Measurements from ENCODE around the gene PTCHD1.

Gene PTCHD1

DNA sequence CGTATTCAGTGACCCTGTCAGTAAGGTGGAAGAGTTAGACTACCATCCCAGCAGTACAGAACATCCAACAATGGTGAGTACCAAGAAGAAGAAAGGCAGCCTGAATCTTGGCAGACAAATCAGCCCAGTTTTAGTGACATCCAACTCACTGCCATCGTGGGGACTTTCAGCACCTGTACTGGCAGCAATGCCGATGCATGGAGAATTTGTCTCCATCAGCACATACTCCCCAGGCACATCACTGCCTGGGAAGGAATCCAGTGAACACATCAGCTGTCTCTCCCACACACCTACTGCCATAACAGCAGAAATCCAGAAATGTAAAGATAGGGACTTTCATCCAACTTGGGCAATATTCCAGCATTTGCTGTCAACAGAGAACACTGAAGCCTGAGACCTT is 29.8 kb downstream of the PTCHD1 start:
- no peak for DNase-seq

DNA sequence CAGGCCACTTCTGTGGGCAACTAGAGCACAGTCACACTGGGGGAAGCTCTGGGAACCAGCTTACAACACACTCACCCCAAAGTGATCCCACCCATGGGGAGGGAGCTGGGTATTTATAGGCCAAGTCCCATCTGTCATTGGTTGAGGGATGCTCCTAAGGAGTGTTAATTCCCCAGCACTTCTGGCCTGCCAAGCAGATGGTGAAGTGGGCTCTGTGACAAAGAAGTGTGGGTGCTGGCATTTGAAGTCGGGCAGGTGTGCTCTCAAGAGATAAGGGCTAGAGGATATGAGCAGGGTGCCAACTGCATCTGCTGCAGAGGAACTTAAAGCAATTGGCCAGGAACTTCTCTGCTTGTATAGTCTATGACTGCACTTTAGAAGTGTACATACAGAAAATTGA is 30.9 kb downstream of the PTCHD1 start:
- DNase-seq, result no peak

DNA sequence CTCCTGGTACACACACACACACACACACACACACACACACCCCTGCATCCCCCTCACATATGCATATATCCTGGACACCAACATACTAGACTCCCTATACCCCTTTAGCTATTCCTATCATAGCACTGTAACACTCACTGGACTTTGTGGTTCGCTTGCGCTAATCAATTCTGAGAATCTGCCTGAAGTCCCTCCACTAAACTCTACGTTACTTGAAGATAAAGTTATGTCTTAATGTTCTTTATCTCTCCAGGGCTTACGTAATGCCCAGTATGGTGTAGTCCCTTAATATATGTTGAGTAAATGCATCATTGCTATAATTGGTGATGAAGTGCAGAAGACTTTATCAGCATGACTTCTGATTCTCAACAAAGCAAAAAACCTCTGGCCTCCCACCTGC is 32.3 kb downstream of the PTCHD1 start:
- DNase-seq, result no peak

GRCh38 chrX:23369027-23369426 is 34.4 kb downstream of the PTCHD1 start:
- no peak for DNase-seq

GRCh38 chrX:23372220-23372902 is 37.7 kb downstream of the PTCHD1 start:
- no peak for DNase-seq

DNA sequence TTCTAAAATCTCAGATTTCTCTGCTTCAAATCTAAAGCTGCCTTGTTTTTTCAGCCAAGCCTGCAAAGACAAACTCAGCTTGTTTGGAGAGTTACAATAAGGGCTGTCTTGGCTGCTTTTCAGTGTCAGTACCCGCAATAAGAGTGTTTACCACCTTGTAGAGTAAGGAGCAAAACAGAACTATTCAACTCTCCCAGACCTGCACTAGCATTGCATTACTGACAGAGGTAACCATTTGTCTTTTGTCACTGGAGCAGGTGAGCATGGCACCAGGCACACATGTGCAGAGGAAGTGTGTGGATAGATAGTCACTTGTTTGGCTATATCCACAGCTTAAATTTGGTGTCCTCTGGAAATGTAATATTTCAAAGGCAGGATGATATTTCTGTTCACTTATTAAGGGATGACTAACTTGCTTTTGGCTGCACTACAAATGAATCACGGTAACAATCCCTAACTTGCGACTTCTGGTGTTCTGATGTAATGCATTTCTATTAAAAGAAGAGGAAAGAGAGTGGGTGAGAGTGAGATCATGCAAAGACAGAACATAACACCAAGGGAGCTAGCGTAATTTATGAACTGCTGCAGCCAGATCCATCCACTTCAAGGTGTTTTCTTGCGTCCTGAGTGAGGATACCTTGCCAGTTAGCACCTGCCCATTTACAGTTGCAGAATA is 38.6 kb downstream of the PTCHD1 start:
- DNase-seq, result no peak

- DNase-seq, result no peak
Observed at GRCh38 chrX:23374291-23374690, 39.6 kb downstream of the PTCHD1 start.

- DNase-seq, result no peak
Observed at GRCh38 chrX:23376581-23376980, 41.9 kb downstream of the PTCHD1 start.

GRCh38 chrX:23380581-23380980 is 45.9 kb downstream of the PTCHD1 start:
- DNase-seq, result no peak

DNA sequence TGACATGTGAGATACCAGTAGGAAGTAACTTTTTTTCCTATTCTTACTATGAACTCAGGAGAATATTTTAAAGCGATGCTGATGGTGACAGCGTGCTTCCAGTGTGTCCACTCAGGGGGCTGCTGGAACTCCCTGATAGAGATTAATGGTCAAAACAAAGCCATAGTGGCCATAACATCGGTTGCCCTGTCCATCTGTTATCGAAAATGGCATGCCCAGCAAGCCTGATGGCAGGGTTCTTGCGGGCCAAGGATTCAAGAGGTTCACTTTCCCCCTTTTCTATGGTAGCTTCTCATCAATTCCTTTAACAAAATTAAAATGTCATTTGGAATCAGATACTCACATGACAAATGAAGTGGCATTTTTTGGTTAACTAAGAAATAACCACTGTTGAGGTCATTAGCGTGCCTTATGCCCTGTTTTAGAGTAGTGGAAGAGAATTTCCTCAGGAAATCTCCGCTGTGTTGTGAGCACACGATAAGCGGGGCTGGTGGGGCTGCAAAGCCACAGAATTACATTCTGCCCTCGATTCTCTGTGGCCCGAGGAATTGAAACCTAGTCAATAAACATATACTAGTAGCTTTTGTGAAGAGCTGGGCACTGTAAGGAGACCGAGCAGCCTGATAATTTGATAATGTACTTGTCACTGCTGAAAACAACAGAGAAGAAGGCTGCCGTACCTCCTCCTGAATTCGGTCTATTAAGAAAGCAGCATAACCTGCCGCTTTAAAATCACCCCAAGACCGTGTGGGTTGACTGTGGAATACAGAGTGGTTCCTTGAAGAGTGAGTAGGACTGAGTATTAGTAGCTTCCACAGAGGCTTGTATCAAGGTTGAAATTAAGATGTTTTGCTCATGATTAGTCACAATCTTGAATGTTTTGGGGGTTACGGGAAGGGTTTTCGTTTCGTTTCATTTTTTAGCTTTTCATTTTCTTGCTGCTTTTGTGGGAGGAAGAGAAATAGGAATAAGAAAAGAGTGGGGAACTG is 46.7 kb downstream of the PTCHD1 start:
- DNase-seq, result no peak

- DNase-seq, result no peak
Observed at GRCh38 chrX:23382572-23382971, 47.9 kb downstream of the PTCHD1 start.

GRCh38 chrX:23383411-23383810 is 48.8 kb downstream of the PTCHD1 start:
- DNase-seq, result no peak

DNA sequence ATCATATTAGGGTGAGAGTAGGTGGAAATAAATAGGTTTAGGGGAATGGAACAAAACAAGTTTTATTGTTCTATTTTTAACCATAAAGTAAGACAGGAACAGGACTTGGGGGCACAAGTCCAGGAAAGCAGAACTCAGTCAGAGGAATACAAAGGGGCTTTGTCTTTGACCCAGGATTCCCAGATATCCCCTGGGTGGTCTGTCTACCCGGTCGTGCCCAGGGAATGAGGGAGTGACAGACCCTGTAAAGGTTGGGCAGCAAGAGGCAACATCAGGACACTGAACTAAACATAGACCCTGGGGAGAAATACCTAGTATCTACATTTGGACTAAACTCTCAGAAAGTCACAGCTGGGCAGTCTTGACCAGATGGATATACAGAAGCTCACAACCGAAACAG is 50.6 kb downstream of the PTCHD1 start:
- no peak for DNase-seq

- DNase-seq, result no peak
Observed at GRCh38 chrX:23386260-23386659, 51.6 kb downstream of the PTCHD1 start.

GRCh38 chrX:23386726-23387125 is 52.1 kb downstream of the PTCHD1 start:
- DNase-seq, result no peak

- DNase-seq, result no peak
Observed at GRCh38 chrX:23387550-23388184, 53.0 kb downstream of the PTCHD1 start.

DNA sequence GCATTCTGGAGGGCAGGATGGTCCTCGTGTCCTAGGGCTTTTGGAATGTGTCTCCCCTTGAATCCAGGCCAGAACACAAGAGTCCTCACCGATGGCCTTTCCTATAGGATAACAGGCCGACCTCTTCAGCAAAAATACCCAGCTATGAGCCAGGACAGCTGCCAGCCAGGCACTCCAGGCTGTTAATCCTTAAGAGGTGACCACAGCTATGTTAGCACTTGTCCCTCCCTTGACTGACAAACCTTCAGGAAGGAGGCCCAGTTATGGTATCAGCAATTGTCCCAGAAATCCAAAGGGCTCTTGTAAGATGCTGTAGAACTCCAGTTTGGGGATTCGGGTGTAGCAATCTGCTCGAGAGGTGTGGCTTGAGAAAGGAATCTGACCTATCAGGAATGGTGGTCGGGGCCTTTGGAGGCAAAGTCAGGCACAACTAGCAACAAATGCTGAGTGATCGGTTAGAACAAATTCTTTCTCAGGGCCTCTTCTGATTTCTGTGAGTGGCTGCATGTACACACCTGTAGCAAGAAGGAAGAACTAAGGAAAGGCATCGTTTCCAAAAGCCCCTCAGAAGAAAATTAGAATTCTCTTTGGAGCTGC is 54.6 kb downstream of the PTCHD1 start:
- DNase-seq, result no peak

DNA sequence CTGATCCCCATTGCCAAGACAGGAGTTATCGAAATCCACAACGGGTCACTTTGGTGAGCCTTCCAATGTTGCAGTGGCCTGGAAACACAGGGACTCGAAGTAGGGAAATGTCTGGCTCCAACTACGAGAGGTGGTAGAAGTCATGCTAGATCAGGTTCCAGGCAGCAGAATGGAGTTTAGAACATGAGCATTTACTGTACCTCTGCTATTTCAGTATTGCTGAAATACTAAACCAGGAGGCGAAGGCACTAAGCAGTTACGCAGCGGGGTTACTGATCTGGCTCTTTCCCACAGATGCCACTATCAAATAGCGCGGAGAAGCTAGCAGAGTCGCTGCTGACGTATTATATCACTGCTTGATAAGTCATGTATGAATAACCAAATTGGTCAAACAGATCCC is 56.3 kb downstream of the PTCHD1 start:
- no peak for DNase-seq

DNA sequence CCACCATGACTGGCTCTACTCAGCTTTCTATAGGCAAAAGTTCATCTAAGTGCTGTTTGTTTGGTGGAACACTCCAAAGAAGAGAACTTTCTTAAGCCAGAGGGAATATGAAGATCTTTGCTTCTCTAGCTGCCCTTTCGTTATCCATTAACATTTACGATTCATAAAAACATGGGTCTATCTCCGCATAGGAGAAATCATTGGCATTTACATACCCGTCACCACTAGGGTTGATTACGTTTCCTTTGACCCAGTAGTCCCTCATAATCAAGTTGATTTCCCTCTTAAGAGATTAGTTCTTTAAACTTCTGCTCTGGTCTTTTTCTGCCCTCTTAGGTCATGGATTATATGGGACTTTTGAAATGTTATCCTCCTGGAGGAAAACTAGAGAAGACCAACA is 57.5 kb downstream of the PTCHD1 start:
- no peak for DNase-seq

GRCh38 chrX:23394421-23394820 is 59.8 kb downstream of the PTCHD1 start:
- DNase-seq, result no peak

DNA sequence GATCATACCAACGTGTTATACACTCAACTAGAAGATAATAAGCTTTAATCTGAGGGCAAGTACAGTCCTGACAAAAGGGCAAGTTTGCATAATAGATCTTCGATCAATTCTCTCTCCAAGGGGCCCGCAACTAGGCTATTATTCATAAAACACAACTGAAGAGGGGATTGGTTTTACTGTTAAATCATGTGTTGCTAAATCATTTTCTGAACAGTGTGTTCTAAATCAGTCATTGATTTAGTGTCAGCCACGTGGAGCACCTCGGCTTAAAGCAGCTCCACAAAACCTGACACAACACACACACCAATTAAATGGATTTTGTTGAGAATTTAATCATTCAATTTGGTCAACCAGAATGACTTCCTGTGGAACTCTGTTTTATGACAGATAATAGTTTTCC is 61.6 kb downstream of the PTCHD1 start:
- DNase-seq, result no peak

DNA sequence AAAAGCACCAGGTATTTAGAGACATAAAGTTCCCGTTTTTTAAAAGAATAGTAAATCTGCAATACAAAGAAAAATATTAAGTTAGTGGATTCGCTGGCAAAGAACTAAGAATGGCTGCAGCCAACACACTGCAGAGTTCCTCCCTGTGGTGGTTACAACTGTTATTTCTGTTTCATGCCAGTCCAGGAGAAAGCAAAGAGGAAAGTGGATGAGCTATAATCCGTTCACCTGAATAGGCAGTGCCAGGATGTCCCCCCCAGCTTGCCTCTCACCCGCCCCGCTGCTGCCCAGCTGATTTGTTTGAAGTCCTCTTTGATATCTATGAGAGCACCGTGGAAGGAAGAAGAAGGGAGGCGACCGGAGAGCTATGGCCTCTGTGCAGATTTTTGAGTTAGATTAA is 63.9 kb downstream of the PTCHD1 start:
- no peak for DNase-seq

GRCh38 chrX:23403849-23404248 is 69.2 kb downstream of the PTCHD1 start:
- no peak for DNase-seq
